ENCODE data around the gene LRRTM4. TPM values are rescaled to one million over a fixed set of nuclear protein-coding genes. Genes with fewer than 3 reads are reported as not detected.

The LRRTM4 gene
- total and polyA plus RNA-seq, 2 experiments from 2014 or later = 4.5 to 15.4 TPM

DNA sequence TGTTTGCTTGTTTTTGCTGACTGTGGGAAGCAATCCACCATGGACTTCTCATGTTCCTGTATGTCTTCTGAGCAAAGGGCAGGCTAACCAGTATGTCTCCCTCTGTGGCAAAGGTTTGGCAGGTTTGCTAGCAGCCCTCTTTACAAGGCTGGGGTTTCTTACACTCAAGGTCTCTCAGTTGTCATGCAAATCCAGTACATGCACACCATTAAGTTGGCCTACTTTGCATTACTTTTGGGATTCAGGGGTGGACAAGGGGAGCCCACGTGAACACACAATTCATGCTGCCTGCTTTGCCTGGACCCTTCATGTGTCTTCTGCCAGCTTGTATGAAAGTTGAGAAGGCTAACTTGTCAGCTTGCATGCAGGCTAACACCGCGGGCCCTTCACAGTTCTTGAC lies 134.9 kb downstream of the LRRTM4 start:
- Histone ChIP-seq H3F3A (replicated peaks; ENCODE audit: low read depth) (no peaks in the 10 kb centered on the region), H4K20me1 (replicated peaks; ENCODE audit: insufficient read depth) (no peaks in the 10 kb centered on the region), H3K4me1 (ENCODE audit: insufficient read depth) (peaks cover 22% of the 10 kb centered on the region), H2AFZ (no peak overlapping the region), H3K4me2 (peak overlapping the region; percentile 13; the same call in 1 of the 2 replicates), H3K36me3 (ENCODE audit: insufficient read depth) (0 out of 2 replicates have a peak, but pooled peaks cover 3% of the 10 kb centered on the region), H3K27ac (ENCODE audit: low read depth) (no peak overlapping the region), H3K4me3 (no peak overlapping the region), H3K79me2 (replicated peaks; ENCODE audit: insufficient read depth) (no peaks in the 10 kb centered on the region), H3K27me3 (ENCODE audit: insufficient read depth) (no peaks in the 10 kb centered on the region), H3K9me2 (ENCODE audit: insufficient read depth) (no peaks in the 10 kb centered on the region)
- Mint-ChIP-seq H3K4me3 (no peak overlapping the region), H3K9me3 (no peaks in the 10 kb centered on the region), H3K36me3 (ENCODE audit: low read depth) (no peaks in the 10 kb centered on the region), H3K27ac (peak overlapping the region; percentile 84; the same call in 1 of the 2 replicates), H3K4me1 (peaks cover 19% of the 10 kb centered on the region; the same call in 2 of the 3 replicates), H3K27me3 (ENCODE audit: insufficient read depth, low read depth, poor library complexity) (no peaks in the 10 kb centered on the region)
- peak; percentile 66 for DNase-seq (ENCODE audit: low spot score)
- peak; percentile 99 for ATAC-seq
- peak; percentile 70; the same call in 1 of the 2 replicates for TF ChIP-seq ZNF462 (CRISPR knock-in tag; IDR thresholded peaks at IDR 0.05)
- no peak for TF ChIP-seq EZH2phosphoT487 (IDR thresholded peaks at IDR 0.05; ENCODE audit: unreplicated experiment)
- TF ChIP-seq, protein P1, sequence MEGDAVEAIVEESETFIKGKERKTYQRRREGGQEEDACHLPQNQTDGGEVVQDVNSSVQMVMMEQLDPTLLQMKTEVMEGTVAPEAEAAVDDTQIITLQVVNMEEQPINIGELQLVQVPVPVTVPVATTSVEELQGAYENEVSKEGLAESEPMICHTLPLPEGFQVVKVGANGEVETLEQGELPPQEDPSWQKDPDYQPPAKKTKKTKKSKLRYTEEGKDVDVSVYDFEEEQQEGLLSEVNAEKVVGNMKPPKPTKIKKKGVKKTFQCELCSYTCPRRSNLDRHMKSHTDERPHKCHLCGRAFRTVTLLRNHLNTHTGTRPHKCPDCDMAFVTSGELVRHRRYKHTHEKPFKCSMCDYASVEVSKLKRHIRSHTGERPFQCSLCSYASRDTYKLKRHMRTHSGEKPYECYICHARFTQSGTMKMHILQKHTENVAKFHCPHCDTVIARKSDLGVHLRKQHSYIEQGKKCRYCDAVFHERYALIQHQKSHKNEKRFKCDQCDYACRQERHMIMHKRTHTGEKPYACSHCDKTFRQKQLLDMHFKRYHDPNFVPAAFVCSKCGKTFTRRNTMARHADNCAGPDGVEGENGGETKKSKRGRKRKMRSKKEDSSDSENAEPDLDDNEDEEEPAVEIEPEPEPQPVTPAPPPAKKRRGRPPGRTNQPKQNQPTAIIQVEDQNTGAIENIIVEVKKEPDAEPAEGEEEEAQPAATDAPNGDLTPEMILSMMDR (conservative IDR thresholded peaks at IDR 0.05; ENCODE audit: low read depth in 2 of 2) = 0 out of 4 replicates have a peak, but pooled peaks of 1 of the 2 experiments have one; percentile 6
- no peak for TF ChIP-seq EZH2 (IDR thresholded peaks at IDR 0.05; ENCODE audit: low read depth, unreplicated experiment)
